ENCODE data around the gene KRT26.

The KRT26 gene

DNA sequence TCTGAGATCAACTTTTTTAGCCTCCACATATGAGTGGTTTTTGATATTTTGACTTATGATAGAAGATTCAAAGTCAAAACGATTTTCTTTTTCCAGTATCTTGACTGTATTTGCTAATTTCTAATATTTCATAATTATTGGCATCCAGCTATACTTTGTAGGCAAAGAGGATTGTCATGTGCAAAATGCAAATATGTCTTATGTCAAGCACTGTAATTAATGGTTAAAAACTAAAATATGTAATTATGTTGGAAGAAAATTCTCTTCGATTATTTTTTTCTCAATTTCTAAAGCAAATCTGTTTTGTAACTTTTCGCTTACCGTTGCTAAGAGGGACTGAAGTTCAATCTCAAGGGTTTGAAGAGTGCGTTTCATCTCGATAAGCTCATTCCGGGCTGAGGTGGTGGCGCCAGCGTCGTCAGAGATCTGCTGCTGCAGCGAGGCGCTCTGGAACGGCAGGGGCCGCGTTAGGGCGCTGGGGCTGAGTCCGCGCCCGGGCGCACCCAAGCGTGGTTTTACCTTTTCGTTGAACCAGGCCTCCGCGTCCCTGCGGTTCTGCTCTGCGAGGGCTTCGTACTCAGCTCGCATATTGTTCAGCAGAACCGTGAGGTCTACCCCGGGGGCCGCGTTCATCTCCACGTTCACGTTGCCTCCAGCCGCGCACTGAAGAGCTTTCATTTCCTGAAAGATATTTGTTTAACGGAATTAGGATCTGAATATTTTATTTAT, 7.3 kb upstream of the KRT26 start:
- TF ChIP-seq, protein P1, sequence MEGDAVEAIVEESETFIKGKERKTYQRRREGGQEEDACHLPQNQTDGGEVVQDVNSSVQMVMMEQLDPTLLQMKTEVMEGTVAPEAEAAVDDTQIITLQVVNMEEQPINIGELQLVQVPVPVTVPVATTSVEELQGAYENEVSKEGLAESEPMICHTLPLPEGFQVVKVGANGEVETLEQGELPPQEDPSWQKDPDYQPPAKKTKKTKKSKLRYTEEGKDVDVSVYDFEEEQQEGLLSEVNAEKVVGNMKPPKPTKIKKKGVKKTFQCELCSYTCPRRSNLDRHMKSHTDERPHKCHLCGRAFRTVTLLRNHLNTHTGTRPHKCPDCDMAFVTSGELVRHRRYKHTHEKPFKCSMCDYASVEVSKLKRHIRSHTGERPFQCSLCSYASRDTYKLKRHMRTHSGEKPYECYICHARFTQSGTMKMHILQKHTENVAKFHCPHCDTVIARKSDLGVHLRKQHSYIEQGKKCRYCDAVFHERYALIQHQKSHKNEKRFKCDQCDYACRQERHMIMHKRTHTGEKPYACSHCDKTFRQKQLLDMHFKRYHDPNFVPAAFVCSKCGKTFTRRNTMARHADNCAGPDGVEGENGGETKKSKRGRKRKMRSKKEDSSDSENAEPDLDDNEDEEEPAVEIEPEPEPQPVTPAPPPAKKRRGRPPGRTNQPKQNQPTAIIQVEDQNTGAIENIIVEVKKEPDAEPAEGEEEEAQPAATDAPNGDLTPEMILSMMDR (IDR thresholded peaks at IDR 0.05; ENCODE audit: borderline replicate concordance, insufficient read depth, low read depth, low read length), result no peak
- H3K4me3 ChIP-seq (ENCODE audit: low read depth, low read length), result no peak overlapping the region

DNA sequence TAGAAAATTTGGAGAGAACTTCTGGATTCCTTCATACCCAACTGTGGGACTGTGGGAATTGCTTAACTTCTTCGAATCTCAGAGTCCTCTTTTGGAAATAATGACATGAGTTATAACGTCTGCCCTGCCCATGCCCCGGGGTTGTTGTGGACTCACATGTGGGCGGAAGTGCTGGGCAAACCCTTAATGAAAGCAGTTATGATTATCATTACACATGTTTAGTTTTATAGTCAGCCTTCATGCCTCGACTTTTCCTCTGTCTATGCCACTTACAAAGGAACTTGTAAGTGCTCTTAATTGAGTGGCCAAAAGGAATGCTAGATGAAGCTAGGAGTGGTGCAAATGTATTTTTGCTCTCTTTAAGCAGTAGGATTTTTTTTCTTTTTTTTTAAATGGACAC, 6.5 kb upstream of the KRT26 start:
- no peak overlapping the region for H3K4me3 ChIP-seq (ENCODE audit: low read depth, low read length)
- TF ChIP-seq, protein P1 (IDR thresholded peaks at IDR 0.05; ENCODE audit: borderline replicate concordance, insufficient read depth, low read depth, low read length), result no peak

DNA sequence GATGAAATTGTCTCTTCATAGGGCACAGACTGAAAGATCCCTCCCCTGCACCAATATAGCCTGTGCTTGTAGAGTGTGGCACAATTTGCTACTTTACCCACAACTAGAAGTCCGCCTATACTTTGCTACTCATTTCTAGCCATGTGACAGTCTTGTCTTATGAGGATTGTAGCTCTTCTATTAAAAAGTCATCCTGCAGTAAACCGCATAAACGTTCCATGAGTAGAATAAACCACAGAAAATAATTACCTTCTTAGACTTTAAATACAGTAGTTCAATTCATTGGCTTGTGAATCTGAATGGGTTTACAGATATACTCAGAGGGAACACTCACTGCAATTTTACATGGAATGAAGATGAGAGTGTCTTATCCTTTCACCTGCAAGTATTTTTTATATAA, 6.0 kb upstream of the KRT26 start:
- no peak overlapping the region for H3K4me3 ChIP-seq (ENCODE audit: low read depth, low read length)
- TF ChIP-seq, protein P1 (IDR thresholded peaks at IDR 0.05; ENCODE audit: borderline replicate concordance, insufficient read depth, low read depth, low read length), result no peak

DNA sequence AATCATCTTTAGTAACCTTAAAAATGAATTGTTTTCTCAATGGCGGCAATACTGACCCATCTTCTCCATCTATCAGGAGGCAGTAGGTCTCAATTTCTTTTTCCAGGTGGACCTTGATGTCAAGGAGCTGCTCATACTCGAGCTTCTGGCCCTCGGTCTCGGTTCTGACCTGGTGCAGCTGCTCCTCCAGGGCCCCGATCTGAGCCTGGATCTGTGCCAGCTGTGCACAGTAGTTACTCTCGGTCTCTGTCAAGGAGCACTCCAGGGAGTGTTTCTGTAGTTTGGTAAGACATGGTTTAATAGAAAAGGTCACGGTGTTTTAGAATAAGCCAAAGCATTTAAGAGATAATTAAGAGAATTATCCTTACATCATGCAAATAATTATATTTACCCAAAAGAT, 5.5 kb upstream of the KRT26 start:
- H3K4me3 ChIP-seq (ENCODE audit: low read depth, low read length), result no peak overlapping the region
- TF ChIP-seq, protein P1 (IDR thresholded peaks at IDR 0.05; ENCODE audit: borderline replicate concordance, insufficient read depth, low read depth, low read length), result no peak

DNA sequence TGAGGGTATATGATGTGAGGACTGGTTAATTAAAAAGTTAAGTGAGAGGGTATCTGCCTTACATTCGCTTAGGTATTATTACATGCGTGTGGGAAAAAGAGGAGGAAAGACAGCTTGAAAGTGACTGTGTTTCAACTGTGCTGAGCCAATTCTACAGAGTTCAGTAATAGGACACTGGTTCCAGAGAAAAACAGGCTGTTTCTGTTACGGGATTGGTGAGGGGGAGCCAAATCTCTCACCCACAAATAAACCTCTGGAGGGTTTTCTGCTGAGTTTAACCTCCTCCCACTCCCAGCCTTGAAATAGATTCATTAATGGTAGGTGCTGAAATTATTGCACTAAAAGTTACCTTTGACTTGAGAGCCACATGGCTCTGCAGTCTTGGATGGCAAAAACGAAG, 3.9 kb upstream of the KRT26 start:
- no peak overlapping the region for H3K4me3 ChIP-seq (ENCODE audit: low read depth, low read length)
- TF ChIP-seq, protein P1 (IDR thresholded peaks at IDR 0.05; ENCODE audit: borderline replicate concordance, insufficient read depth, low read depth, low read length), result no peak

DNA sequence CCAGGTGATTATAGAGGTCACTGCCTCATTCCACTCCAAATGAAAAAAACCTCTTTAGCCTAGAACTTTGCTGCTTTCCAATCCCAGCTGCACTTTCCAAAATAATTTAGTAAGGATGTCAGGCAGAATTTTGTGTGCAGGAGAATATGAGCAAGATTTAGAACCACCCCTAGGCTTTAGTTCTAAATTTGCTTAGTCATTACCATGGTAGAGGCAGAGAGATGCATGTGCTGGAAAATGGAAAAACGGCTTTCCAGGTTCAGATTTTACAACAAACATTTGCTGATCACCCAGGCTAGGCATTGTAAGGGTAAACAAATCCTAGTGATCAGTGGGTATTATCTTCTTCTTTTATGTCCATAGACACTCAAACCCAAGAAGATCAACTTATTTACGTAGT, 6.3 kb downstream of the KRT26 start:
- TF ChIP-seq, protein P1 (IDR thresholded peaks at IDR 0.05; ENCODE audit: borderline replicate concordance, insufficient read depth, low read depth, low read length), result no peak
- no peak overlapping the region for H3K4me3 ChIP-seq (ENCODE audit: low read depth, low read length)

GRCh38 chr17:40763752-40764151, 8.2 kb downstream of the KRT26 start:
- no peak overlapping the region for H3K4me3 ChIP-seq (ENCODE audit: low read depth, low read length)
- TF ChIP-seq, protein P1 (IDR thresholded peaks at IDR 0.05; ENCODE audit: borderline replicate concordance, insufficient read depth, low read depth, low read length), result no peak
